ENCODE results near the gene XPO5. TPM values are rescaled to one million over a fixed set of nuclear protein-coding genes. Genes with fewer than 3 reads are reported as not detected.

Gene XPO5
- total RNA-seq, 2 donors from 2014 or later: 11.9 to 33.2 TPM

- Histone ChIP-seq H3K9me3 (no peaks in the 10 kb centered on the region), H3K27me3 (replicated peaks; ENCODE audit: insufficient read depth) (no peaks in the 10 kb centered on the region), H3K4me1 (ENCODE audit: control insufficient read depth in 1 of 2, low read depth in 2 of 2) (peaks cover under 1 to 18% of the 10 kb centered on the region in 2 donors), H3K4me3 (no peak overlapping the region), H3K27ac (no peak overlapping the region), H3K36me3 (peaks cover 54% of the 10 kb centered on the region)
- ATAC-seq (ENCODE audit: insufficient number of reproducible peaks, low FRiP score, low read depth) (no peak), DNase-seq (ENCODE audit: low spot score) (no peak)
- TF ChIP-seq CTCF (IDR thresholded peaks at IDR 0.05): no peak
Measured at GRCh38 chr6:43622541-43622940, 46.7 kb upstream of the XPO5 start.

DNA sequence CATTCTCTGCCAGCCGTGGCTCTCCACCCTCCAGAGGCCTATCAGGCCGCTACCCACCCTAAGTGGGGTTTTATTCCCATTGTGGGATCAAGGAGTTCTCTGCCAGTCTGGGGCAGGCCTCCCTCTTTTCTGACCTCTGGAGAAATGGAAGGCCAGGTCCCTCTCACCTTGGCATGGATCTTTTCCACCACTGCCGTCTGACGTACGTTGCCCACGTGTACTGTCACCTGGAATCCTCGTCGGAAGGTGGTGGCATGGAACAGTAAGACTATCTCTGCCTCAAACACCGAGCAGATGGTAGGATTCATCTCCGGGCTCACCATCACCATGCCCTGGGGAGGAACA, 46.0 kb upstream of the XPO5 start:
- peaks cover 0 to 11% of the 10 kb centered on the region in 2 donors for H3K4me1 ChIP-seq (ENCODE audit: control insufficient read depth in 1 of 2, low read depth in 2 of 2)
- H3K27ac ChIP-seq: no peak overlapping the region
- no peaks in the 10 kb centered on the region for H3K27me3 ChIP-seq (replicated peaks; ENCODE audit: insufficient read depth)
- no peak for TF ChIP-seq CTCF (IDR thresholded peaks at IDR 0.05)
- peaks cover 54% of the 10 kb centered on the region for H3K36me3 ChIP-seq
- no peaks in the 10 kb centered on the region for H3K9me3 ChIP-seq
- DNase-seq (ENCODE audit: low spot score) (no peak), ATAC-seq (ENCODE audit: insufficient number of reproducible peaks, low FRiP score, low read depth) (no peak)
- H3K4me3 ChIP-seq: no peak overlapping the region

GRCh38 chr6:43621078-43621835, 45.4 kb upstream of the XPO5 start:
- TF ChIP-seq CTCF (IDR thresholded peaks at IDR 0.05): no peak
- peaks cover 0 to 6% of the 10 kb centered on the region in 2 donors for H3K4me1 ChIP-seq (ENCODE audit: control insufficient read depth in 1 of 2, low read depth in 2 of 2)
- ATAC-seq (ENCODE audit: insufficient number of reproducible peaks, low FRiP score, low read depth): no peak
- no peaks in the 10 kb centered on the region for H3K27me3 ChIP-seq (replicated peaks; ENCODE audit: insufficient read depth)
- H3K9me3 ChIP-seq: no peaks in the 10 kb centered on the region
- no peak overlapping the region for H3K27ac ChIP-seq
- no peak for DNase-seq (ENCODE audit: low spot score)
- H3K36me3 ChIP-seq: peaks cover 53% of the 10 kb centered on the region
- no peak overlapping the region for H3K4me3 ChIP-seq

DNA sequence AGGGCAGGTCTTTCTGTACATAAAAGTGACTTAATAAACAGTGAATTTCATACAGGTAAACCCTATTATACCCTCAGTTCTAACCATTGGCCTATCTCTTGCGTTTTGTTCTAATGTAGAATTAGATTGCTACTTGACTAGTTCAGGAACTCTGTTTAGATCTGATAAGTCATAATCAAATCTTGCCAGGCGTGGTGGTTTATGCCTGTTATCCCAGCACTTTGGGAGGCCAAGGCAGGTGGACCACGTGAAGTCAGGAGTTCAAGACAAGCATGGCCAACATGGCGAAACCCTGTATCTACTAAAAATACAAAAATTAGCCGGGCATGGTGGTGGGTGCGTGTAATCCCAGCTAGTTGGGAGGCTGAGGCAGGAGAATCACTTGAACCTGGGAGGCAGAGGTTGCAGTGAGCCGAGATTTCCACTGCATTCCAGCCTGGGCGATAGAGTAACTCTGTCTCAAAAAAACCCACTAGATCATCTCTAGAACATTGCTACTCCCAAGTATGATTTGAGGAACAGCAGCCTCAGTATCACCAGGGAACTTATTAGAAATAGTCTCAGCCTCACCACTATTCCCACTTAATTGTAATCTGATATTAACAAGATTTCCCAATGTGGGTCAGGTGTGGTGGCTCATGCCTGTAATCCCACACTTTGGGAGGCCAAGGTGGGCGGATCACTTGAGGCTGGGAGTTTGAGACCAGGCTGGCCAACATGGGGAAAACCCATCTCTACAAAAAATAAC, 41.1 kb upstream of the XPO5 start:
- H3K36me3 ChIP-seq: peaks cover 21% of the 10 kb centered on the region
- DNase-seq (ENCODE audit: low spot score) (no peak), ATAC-seq (ENCODE audit: insufficient number of reproducible peaks, low FRiP score, low read depth) (no peak)
- no peak overlapping the region for H3K27ac ChIP-seq
- H3K4me1 ChIP-seq (ENCODE audit: control insufficient read depth in 1 of 2, low read depth in 2 of 2): no peaks in the 10 kb centered on the region
- no peak for TF ChIP-seq CTCF (IDR thresholded peaks at IDR 0.05)
- no peaks in the 10 kb centered on the region for H3K9me3 ChIP-seq
- H3K4me3 ChIP-seq: no peak overlapping the region
- no peaks in the 10 kb centered on the region for H3K27me3 ChIP-seq (replicated peaks; ENCODE audit: insufficient read depth)

- Histone ChIP-seq H3K27ac (no peak overlapping the region), H3K9me3 (no peaks in the 10 kb centered on the region), H3K4me1 (ENCODE audit: control insufficient read depth in 1 of 2, low read depth in 2 of 2) (no peaks in the 10 kb centered on the region), H3K27me3 (replicated peaks; ENCODE audit: insufficient read depth) (no peaks in the 10 kb centered on the region), H3K36me3 (peaks cover 16% of the 10 kb centered on the region), H3K4me3 (no peak overlapping the region)
- TF ChIP-seq CTCF (IDR thresholded peaks at IDR 0.05): no peak
- ATAC-seq (ENCODE audit: insufficient number of reproducible peaks, low FRiP score, low read depth) (no peak), DNase-seq (ENCODE audit: low spot score) (no peak)
Measured at GRCh38 chr6:43614396-43614730, 38.5 kb upstream of the XPO5 start.
